DND-41 (cell line): ENCODE results near the gene GAL.

ENCODE experiments used
- EZH2 ChIP-seq: IDR thresholded peaks from 3 replicates; pipeline ENCODE4 v1.6.1; 2012; ENCODE audit warnings: borderline replicate concordance, low read depth, mild to moderate bottlenecking, moderate library complexity, low read length, inconsistent platforms; ENCODE audit not compliant: severe bottlenecking
- TF ChIP-seq, protein P1 (sequence below): IDR thresholded peaks from 2 replicates; pipeline ENCODE4 v1.5.1; 2012; ENCODE audit warnings: borderline replicate concordance, low read length, moderate library complexity, mild to moderate bottlenecking; ENCODE audit not compliant: poor library complexity, severe bottlenecking; ENCODE audit errors: extremely low read depth

DNA sequence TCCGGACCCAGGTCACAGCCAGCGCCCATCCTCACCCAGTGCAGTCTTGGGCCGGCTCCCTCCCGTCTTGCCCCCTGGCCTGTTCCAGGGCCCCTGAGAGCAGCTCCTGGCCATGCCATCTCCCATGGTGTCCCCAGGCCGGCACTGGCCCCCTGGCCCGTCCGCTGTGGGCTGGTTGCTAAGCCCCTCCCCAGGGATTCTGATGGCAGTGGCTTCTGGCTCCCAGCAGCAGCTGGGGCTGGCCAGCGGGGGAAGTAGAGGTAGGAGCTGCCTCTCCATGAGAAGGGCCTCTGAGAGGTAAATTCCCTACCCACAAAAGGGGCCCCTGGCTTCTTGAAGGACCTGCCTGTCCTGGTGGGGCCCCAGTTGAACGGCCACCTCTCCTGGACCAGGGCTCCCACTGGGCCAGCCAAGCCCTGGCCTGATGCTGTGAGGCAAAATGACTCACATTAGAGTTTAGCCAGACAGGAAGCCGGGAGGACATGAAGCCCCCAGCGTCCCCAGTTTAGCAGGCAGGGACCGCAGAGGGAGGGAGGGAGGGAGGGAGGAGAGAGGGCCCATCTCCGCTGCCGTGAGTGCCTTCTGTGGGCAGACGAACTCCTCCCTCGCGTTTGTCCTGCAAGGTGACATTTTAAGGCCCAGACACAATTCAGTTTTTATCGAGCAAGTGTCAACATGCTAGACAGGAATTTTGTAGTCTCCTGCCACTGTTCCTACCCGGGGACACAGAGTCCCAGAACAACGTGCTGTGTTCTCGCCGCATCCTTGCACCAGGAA lies 32.9 kb upstream of the GAL start:
- TF ChIP-seq, protein P1, sequence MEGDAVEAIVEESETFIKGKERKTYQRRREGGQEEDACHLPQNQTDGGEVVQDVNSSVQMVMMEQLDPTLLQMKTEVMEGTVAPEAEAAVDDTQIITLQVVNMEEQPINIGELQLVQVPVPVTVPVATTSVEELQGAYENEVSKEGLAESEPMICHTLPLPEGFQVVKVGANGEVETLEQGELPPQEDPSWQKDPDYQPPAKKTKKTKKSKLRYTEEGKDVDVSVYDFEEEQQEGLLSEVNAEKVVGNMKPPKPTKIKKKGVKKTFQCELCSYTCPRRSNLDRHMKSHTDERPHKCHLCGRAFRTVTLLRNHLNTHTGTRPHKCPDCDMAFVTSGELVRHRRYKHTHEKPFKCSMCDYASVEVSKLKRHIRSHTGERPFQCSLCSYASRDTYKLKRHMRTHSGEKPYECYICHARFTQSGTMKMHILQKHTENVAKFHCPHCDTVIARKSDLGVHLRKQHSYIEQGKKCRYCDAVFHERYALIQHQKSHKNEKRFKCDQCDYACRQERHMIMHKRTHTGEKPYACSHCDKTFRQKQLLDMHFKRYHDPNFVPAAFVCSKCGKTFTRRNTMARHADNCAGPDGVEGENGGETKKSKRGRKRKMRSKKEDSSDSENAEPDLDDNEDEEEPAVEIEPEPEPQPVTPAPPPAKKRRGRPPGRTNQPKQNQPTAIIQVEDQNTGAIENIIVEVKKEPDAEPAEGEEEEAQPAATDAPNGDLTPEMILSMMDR, result no peak
- TF ChIP-seq EZH2, result no peak
